HEK293 (cell line): ENCODE measurements around the gene NFKBIZ.

Source experiments
- CTCF ChIA-PET: fragments of 350-600 bp; formaldehyde crosslinking; extraction: SDS; loops from one replicate; lab custom pipeline; 2021; ENCODE audit warnings: antibody characterized with exemption; lab: Yijun Ruan, JAX
- POLR2A ChIA-PET: fragments of 300-600 bp; formaldehyde crosslinking; extraction: SDS; loops from one replicate; lab custom pipeline; 2020; ENCODE audit warnings: antibody characterized with exemption, inconsistent platforms; lab: Yijun Ruan, JAX
- H3K27ac ChIP-seq: fragments of 200-500 bp; sonication (Bioruptor generic); 2 replicates; pipeline ENCODE4 v1.5.1; 2014; ENCODE audit warnings: low read depth, low read length, control low read depth, inconsistent platforms; ENCODE audit errors: extremely low read depth
- H3K36me3 ChIP-seq, 2 experiments: fragments of 200-500 bp in 1 of 2; sonication (Bioruptor generic) in 1 of 2; 1 replicate in 1 of 2; 2 replicates in 1 of 2; pipeline ENCODE4 v1.5.1; 2014 to 2017; ENCODE audit warnings: inconsistent platforms in 2 of 2, low read length in 2 of 2; ENCODE audit not compliant: control insufficient read depth in 2 of 2, insufficient read depth in 1 of 2
- H3K4me1 ChIP-seq: fragments of 200-500 bp; sonication (Bioruptor generic); 2 replicates; pipeline ENCODE4 v1.5.1; 2014; ENCODE audit warnings: mild to moderate bottlenecking, low read length, inconsistent platforms; ENCODE audit not compliant: control insufficient read depth, insufficient read depth
- H3K4me3 ChIP-seq: 2 replicates; pipeline ENCODE4 v1.5.1; 2011; ENCODE audit warnings: low read depth, mild to moderate bottlenecking, control low read depth, low read length, moderate library complexity
- H3K9me3 ChIP-seq: fragments of 200-500 bp; sonication (Bioruptor generic); 2 replicates; pipeline ENCODE4 v1.5.1; 2014; ENCODE audit warnings: low read depth, low read length, inconsistent platforms; ENCODE audit not compliant: control insufficient read depth, insufficient read depth
- GLIS1 ChIP-seq: fragments of 450-650 bp; formaldehyde crosslinking; IDR thresholded peaks from 2 replicates; pipeline ENCODE4 v1.5.1; 2016; ENCODE audit warnings: missing biosample characterization, missing genetic modification characterization
- KLF16 ChIP-seq: fragments of 450-650 bp; formaldehyde crosslinking; IDR thresholded peaks from 2 replicates; pipeline ENCODE4 v1.5.1; 2017; ENCODE audit warnings: missing biosample characterization, missing genetic modification characterization
- SP7 ChIP-seq: fragments of 450-650 bp; formaldehyde crosslinking; IDR thresholded peaks from 2 replicates; pipeline ENCODE4 v1.5.1; 2016; ENCODE audit warnings: missing biosample characterization, missing genetic modification characterization
- ZBTB11 ChIP-seq: fragments of 450-650 bp; formaldehyde crosslinking; conservative IDR thresholded peaks from 2 replicates; pipeline ENCODE4 v1.5.1; 2016; ENCODE audit warnings: low read depth, missing biosample characterization, missing genetic modification characterization
- ZBTB17 ChIP-seq: fragments of 450-650 bp; formaldehyde crosslinking; IDR thresholded peaks from 2 replicates; pipeline ENCODE4 v1.5.1; 2016; ENCODE audit warnings: missing biosample characterization, missing genetic modification characterization
- ZFP3 ChIP-seq: fragments of 450-650 bp; formaldehyde crosslinking; IDR thresholded peaks from 2 replicates; pipeline ENCODE4 v1.5.1; 2016; ENCODE audit warnings: low read depth, missing biosample characterization, missing genetic modification characterization
- ZNF132 ChIP-seq: fragments of 450-650 bp; formaldehyde crosslinking; IDR thresholded peaks from 2 replicates; pipeline ENCODE4 v1.5.1; 2017; ENCODE audit warnings: missing biosample characterization, missing genetic modification characterization, borderline replicate concordance
- ZNF146 ChIP-seq: fragments of 450-650 bp; formaldehyde crosslinking; IDR thresholded peaks from 2 replicates; pipeline ENCODE4 v1.5.1; 2016; ENCODE audit warnings: missing biosample characterization, missing genetic modification characterization
- ZNF211 ChIP-seq: fragments of 450-650 bp; formaldehyde crosslinking; IDR thresholded peaks from 2 replicates; pipeline ENCODE4 v1.5.1; 2016; ENCODE audit warnings: low read depth, missing biosample characterization, missing genetic modification characterization
- ZNF248 ChIP-seq: fragments of 450-650 bp; formaldehyde crosslinking; IDR thresholded peaks from 2 replicates; pipeline ENCODE4 v1.5.1; 2017; ENCODE audit warnings: missing biosample characterization, missing genetic modification characterization
- ZNF274 ChIP-seq, 2 experiments: fragments of 200-500 bp in 1 of 2; fragments of 450-650 bp in 1 of 2; sonication (Bioruptor generic) in 1 of 2; formaldehyde crosslinking in 1 of 2; IDR thresholded peaks; 2 replicates each; pipeline versions ENCODE4 v1.5.1 to v1.6.1; 2014 to 2016; ENCODE audit warnings: borderline replicate concordance in 1 of 2, inconsistent platforms in 1 of 2, low read length in 1 of 2, missing biosample characterization in 1 of 2, missing genetic modification characterization in 1 of 2
- ZNF341 ChIP-seq: fragments of 450-650 bp; formaldehyde crosslinking; IDR thresholded peaks from 2 replicates; pipeline ENCODE4; 2016; ENCODE audit warnings: low read depth, missing biosample characterization, missing genetic modification characterization
- ZNF610 ChIP-seq: fragments of 450-650 bp; formaldehyde crosslinking; IDR thresholded peaks from 2 replicates; pipeline ENCODE4 v1.5.1; 2016; ENCODE audit warnings: missing biosample characterization, missing genetic modification characterization, borderline replicate concordance
- ZNF658 ChIP-seq: fragments of 450-650 bp; formaldehyde crosslinking; IDR thresholded peaks from 2 replicates; pipeline ENCODE4; 2016; ENCODE audit warnings: missing biosample characterization, missing genetic modification characterization
- ZNF768 ChIP-seq: fragments of 450-650 bp; formaldehyde crosslinking; IDR thresholded peaks from 2 replicates; pipeline ENCODE4 v1.5.1; 2018; ENCODE audit warnings: missing biosample characterization, mild to moderate bottlenecking, missing genetic modification characterization
- TF ChIP-seq, protein P1 (sequence below): fragments of 450-650 bp; formaldehyde crosslinking; conservative IDR thresholded peaks from 2 replicates; pipeline ENCODE4 v1.5.1; 2016; ENCODE audit warnings: low read depth, missing biosample characterization, missing genetic modification characterization

NFKBIZ gene

GRCh38 chr3:101842245-101842934, 6.9 kb upstream of the NFKBIZ start:
- ChIA-PET POLR2A (no interaction called here), CTCF (interaction anchor here (0.6 to 1.6 kb wide), 2 partner anchors 39 to 386 kb away, joined by 3 to 4 read pairs; no protein-coding TSS in a partner anchor)
- Histone ChIP-seq H3K4me3 (no peak overlapping the region), H3K36me3 (no peaks in the 10 kb centered on the region), H3K4me1 (no peaks in the 10 kb centered on the region), H3K9me3 (no peaks in the 10 kb centered on the region), H3K27ac (no peak overlapping the region)
- TF ChIP-seq KLF16 (tag by site-specific recombination) (no peak), ZNF132 (tag by site-specific recombination) (no peak), ZNF146 (no peak), ZNF610 (tag by site-specific recombination) (no peak), ZNF248 (tag by site-specific recombination) (no peak), ZNF274 (IDR thresholded peaks at IDR 0.05; ENCODE audit: low read length) (no peak), ZNF274 (tag by site-specific recombination; IDR thresholded peaks at IDR 0.05; ENCODE audit: borderline replicate concordance) (no peak), GLIS1 (tag by site-specific recombination) (no peak)

DNA sequence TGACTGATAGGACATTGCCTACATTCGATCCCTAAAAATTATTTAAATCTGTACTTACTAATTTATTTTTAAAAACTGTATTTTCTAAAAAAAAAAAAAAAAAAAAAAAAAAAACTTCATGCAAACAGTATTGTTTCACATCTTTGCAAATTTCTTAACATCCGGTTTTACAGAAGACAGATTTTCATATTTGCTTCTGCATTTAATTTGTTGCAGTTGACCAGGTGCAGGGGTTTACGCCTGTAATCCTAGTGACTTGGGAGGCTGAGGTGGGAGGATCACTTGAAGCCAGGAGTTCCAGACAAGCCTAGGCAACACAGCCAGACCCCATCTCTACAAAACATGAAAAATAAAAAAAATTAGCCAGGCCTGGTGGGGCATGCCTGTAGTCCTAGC, 6.4 kb upstream of the NFKBIZ start:
- no peak overlapping the region for H3K27ac ChIP-seq
- no peaks in the 10 kb centered on the region for H3K36me3 ChIP-seq
- no peaks in the 10 kb centered on the region for H3K9me3 ChIP-seq
- TF ChIP-seq ZFP3 (tag by site-specific recombination), result no peak
- no peak for TF ChIP-seq ZNF768 (tag by site-specific recombination)
- CTCF ChIA-PET, result interaction anchor here (0.6 to 1.6 kb wide), 3 partner anchors 39 to 386 kb away, joined by 3 to 4 read pairs (median 3); no protein-coding TSS in a partner anchor
- POLR2A ChIA-PET, result no interaction called here
- H3K4me1 ChIP-seq, result no peaks in the 10 kb centered on the region
- H3K4me3 ChIP-seq, result no peak overlapping the region

GRCh38 chr3:101845425-101845824, 3.9 kb upstream of the NFKBIZ start:
- TF ChIP-seq ZNF658 (tag by site-specific recombination) (no peak), ZBTB11 (tag by site-specific recombination) (no peak), ZNF211 (tag by site-specific recombination) (no peak), ZNF341 (tag by site-specific recombination) (no peak), SP7 (tag by site-specific recombination) (no peak)
- no peaks in the 10 kb centered on the region for H3K9me3 ChIP-seq
- POLR2A ChIA-PET, result no interaction called here
- CTCF ChIA-PET, result interaction anchor here (0.6 kb wide), 1 partner anchor 18 kb away, joined by 4 read pairs; no protein-coding TSS in a partner anchor
- no peak overlapping the region for H3K27ac ChIP-seq
- no peaks in the 10 kb centered on the region for H3K36me3 ChIP-seq
- no peaks in the 10 kb centered on the region for H3K4me1 ChIP-seq
- H3K4me3 ChIP-seq, result no peak overlapping the region

DNA sequence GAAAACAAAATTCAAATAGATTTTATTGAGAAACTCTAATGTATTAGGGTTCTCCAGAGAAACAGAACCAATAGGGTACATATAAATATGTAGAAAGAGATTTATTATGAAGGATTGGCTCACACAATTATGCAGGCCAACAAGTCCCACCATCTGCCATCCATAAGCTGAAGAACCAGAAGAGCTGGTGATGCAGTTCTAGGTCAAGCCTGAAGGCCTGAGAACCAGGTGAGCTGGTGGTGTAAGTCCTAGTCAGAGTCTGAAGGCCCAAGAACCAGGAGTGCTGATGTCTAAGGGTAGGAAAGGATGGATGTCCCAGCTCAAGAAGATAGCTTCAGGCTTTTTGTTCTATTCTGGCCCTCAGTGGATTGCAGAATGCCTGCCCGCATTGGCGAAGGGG, 2.6 kb upstream of the NFKBIZ start:
- H3K4me1 ChIP-seq, result no peaks in the 10 kb centered on the region
- no peak for TF ChIP-seq ZBTB17 (tag by site-specific recombination)
- TF ChIP-seq, protein P1, sequence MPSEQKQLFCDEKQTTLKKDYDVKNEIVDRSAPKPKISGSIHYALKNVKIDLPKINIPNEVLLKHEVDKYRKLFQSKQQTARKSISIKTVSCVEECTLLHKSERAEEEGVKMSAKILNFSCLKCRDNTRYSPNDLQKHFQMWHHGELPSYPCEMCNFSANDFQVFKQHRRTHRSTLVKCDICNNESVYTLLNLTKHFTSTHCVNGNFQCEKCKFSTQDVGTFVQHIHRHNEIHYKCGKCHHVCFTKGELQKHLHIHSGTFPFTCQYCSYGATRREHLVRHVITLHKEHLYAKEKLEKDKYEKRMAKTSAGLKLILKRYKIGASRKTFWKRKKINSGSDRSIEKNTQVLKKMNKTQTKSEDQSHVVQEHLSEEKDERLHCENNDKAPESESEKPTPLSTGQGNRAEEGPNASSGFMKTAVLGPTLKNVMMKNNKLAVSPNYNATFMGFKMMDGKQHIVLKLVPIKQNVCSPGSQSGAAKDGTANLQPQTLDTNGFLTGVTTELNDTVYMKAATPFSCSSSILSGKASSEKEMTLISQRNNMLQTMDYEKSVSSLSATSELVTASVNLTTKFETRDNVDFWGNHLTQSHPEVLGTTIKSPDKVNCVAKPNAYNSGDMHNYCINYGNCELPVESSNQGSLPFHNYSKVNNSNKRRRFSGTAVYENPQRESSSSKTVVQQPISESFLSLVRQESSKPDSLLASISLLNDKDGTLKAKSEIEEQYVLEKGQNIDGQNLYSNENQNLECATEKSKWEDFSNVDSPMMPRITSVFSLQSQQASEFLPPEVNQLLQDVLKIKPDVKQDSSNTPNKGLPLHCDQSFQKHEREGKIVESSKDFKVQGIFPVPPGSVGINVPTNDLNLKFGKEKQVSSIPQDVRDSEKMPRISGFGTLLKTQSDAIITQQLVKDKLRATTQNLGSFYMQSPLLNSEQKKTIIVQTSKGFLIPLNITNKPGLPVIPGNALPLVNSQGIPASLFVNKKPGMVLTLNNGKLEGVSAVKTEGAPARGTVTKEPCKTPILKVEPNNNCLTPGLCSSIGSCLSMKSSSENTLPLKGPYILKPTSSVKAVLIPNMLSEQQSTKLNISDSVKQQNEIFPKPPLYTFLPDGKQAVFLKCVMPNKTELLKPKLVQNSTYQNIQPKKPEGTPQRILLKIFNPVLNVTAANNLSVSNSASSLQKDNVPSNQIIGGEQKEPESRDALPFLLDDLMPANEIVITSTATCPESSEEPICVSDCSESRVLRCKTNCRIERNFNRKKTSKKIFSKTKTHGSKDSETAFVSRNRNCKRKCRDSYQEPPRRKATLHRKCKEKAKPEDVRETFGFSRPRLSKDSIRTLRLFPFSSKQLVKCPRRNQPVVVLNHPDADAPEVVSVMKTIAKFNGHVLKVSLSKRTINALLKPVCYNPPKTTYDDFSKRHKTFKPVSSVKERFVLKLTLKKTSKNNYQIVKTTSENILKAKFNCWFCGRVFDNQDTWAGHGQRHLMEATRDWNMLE, result no peak
- H3K27ac ChIP-seq, result no peak overlapping the region
- ChIA-PET CTCF (no interaction called here), POLR2A (no interaction called here)
- H3K36me3 ChIP-seq, result peaks cover 0 to 2% of the 10 kb centered on the region in 2 experiments; a peak in 1 of 3 replicates
- H3K9me3 ChIP-seq, result no peaks in the 10 kb centered on the region
- H3K4me3 ChIP-seq, result no peak overlapping the region
